Measurements from ENCODE around the gene HTR7. TPM values are rescaled to one million over a fixed set of nuclear protein-coding genes. Genes with fewer than 3 reads are reported as not detected.

The HTR7 gene
- total and polyA plus RNA-seq, 2 of the 4 experiments (the other 2 are of a cell fraction): 0.43 to 0.72 TPM

DNA sequence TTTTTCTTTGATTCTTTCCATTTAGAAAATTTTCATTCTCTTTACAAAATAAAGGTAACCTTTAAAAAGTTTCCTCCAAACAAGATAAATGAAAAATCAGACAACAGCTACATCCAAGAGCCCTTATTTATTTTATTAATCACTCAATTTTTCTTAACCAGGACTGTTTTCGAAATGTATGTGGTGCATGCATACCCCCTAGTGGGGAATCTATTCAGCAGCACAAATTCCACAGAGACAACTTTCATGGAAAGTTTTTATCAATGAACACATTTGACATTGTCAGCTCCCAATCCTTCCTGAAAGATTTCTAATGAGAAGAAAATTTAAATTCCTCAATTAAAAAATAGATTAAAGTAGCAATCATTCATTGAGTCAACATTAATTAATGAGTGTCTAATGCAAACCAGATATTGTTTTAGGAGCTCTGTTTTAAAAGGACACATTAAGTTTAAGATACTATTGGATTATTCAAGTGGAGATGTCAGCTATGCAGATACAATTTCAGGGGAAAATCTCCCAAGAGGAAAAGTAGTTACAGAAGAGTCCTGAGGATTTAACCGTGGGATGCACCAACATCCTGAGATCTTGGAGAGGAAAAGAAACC, 5.2 kb upstream of the HTR7 start:
- intact Hi-C loops (cut with micrococcal nuclease): loop anchor here (1.0 to 10.0 kb wide), 6 partner anchors 112 to 1438 kb away; no protein-coding TSS in a partner anchor
- Histone ChIP-seq H3K36me3 (ENCODE audit: control insufficient read depth, insufficient read depth, low read length) (no peaks in the 10 kb centered on the region), H3K9ac (ENCODE audit: low read depth, low read length) (no peak overlapping the region), H3K14ac (replicated peaks; ENCODE audit: low read depth, low read length) (no peak overlapping the region), H3K9me1 (ENCODE audit: insufficient read depth, low read length) (0 out of 2 replicates have a peak, but pooled peaks cover 2% of the 10 kb centered on the region), H2BK5ac (ENCODE audit: low read depth, low read length, poor library complexity, severe bottlenecking) (no peak overlapping the region), H3K9me3 (ENCODE audit: control insufficient read depth, insufficient read depth, low read length) (no peaks in the 10 kb centered on the region), H3K27ac (ENCODE audit: insufficient read depth, low read length) (no peak overlapping the region), H4K8ac (ENCODE audit: low read depth in 2 of 2, low read length in 2 of 2) (no peak overlapping the region), H3K4me1 (ENCODE audit: control insufficient read depth, insufficient read depth, low read length) (no peaks in the 10 kb centered on the region), H4K91ac (ENCODE audit: insufficient read depth, low read depth, low read length) (no peak overlapping the region), H4K5ac (ENCODE audit: low read depth, low read length) (no peak overlapping the region), H2BK15ac (ENCODE audit: low read depth, low read length) (no peak overlapping the region), H3K4me3 (ENCODE audit: insufficient read depth, low read depth, low read length) (no peak overlapping the region), H3K27me3 (ENCODE audit: control insufficient read depth, insufficient read depth, low read length) (peaks cover 21% of the 10 kb centered on the region), H2AFZ (replicated peaks; ENCODE audit: low read length, poor library complexity) (no peak overlapping the region), H2BK20ac (ENCODE audit: low read depth, low read length) (no peak overlapping the region), H2AK9ac (replicated peaks; ENCODE audit: low read depth, low read length, poor library complexity) (no peak overlapping the region), H3K23ac (ENCODE audit: low read depth, low read length) (no peak overlapping the region), H2AK5ac (ENCODE audit: low read depth, low read length) (no peak overlapping the region), H3K79me1 (ENCODE audit: low read depth in 1 of 2, low read length in 2 of 2) (no peaks in the 10 kb centered on the region), H2BK120ac (ENCODE audit: low read depth, low read length) (no peak overlapping the region), H3K4ac (ENCODE audit: low read depth, low read length) (no peak overlapping the region), H3K56ac (ENCODE audit: extremely low read depth, insufficient read depth, low read length) (no peak overlapping the region), H3K4me2 (ENCODE audit: low read depth, low read length) (no peak overlapping the region), H3K18ac (ENCODE audit: low read depth, low read length) (no peak overlapping the region), H4K20me1 (ENCODE audit: insufficient read depth, low read length) (no peaks in the 10 kb centered on the region)
- dilution Hi-C loops (cut with HindIII; ENCODE audit: low sequenced_read_pairs, unreplicated experiment): no loop called here
- ATAC-seq (ENCODE audit: low read depth): peak; percentile 30; the same call in 1 of the 2 replicates
- POLR2A ChIA-PET (ENCODE audit: unreplicated experiment): no interaction called here
- TF ChIP-seq, protein P1, sequence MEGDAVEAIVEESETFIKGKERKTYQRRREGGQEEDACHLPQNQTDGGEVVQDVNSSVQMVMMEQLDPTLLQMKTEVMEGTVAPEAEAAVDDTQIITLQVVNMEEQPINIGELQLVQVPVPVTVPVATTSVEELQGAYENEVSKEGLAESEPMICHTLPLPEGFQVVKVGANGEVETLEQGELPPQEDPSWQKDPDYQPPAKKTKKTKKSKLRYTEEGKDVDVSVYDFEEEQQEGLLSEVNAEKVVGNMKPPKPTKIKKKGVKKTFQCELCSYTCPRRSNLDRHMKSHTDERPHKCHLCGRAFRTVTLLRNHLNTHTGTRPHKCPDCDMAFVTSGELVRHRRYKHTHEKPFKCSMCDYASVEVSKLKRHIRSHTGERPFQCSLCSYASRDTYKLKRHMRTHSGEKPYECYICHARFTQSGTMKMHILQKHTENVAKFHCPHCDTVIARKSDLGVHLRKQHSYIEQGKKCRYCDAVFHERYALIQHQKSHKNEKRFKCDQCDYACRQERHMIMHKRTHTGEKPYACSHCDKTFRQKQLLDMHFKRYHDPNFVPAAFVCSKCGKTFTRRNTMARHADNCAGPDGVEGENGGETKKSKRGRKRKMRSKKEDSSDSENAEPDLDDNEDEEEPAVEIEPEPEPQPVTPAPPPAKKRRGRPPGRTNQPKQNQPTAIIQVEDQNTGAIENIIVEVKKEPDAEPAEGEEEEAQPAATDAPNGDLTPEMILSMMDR (conservative IDR thresholded peaks at IDR 0.05; ENCODE audit: low read depth, low read length): peak; percentile 89
- peak; percentile 90 for TF ChIP-seq SMC3 (IDR thresholded peaks at IDR 0.05; ENCODE audit: low read depth, low read length)
- peak; percentile 83 for TF ChIP-seq RAD21 (IDR thresholded peaks at IDR 0.05; ENCODE audit: low read length)
- TF ChIP-seq RCOR1 (IDR thresholded peaks at IDR 0.05; ENCODE audit: insufficient replicate concordance, low read length): no peak
- BruUV-seq (replicated peaks): no TSS peak
- CTCF ChIA-PET: interaction anchor here (0.5 to 1.6 kb wide), 13 partner anchors 8 to 575 kb away, joined by 3 to 8 read pairs (median 3); partner anchors contain the start of gene RPP30
- in situ Hi-C loops (cut with MboI; ENCODE audit: low sequenced_read_pairs): loop anchor here (10.0 to 25.0 kb wide), 2 partner anchors 1068 to 1426 kb away; no protein-coding TSS in a partner anchor
- 60% methylated on average over 1 of the region's 2 CpGs; no CpG with 5 or more reads in 1 of the 2 experiments for WGBS, 2 experiments (ENCODE audit: extremely low coverage in 2 of 2, insufficient read length in 1 of 2)
- peak; percentile 47 for DNase-seq

All from IMR-90 (cell line).